ENCODE results near the gene RLBP1. TPM values are rescaled to one million over a fixed set of nuclear protein-coding genes. Genes with fewer than 3 reads are reported as not detected.

The RLBP1 gene
- total RNA-seq, 1 experiment from 2014 or later: not detected

- Histone ChIP-seq H3K9me2 (replicated peaks; ENCODE audit: low read length) (no peaks in the 10 kb centered on the region), H3K27ac (ENCODE audit: low read length) (no peak overlapping the region), H3K9ac (ENCODE audit: low read length) (no peak overlapping the region), H3K9me3 (ENCODE audit: low read length) (no peaks in the 10 kb centered on the region), H4K20me1 (ENCODE audit: low read length) (no peaks in the 10 kb centered on the region), H2AFZ (ENCODE audit: low read length) (no peak overlapping the region), H3K4me1 (ENCODE audit: insufficient read depth, low read length) (peaks cover 5% of the 10 kb centered on the region), H3K4me3 (ENCODE audit: low read length) (no peak overlapping the region), H3K36me3 (ENCODE audit: low read depth, low read length) (no peaks in the 10 kb centered on the region), H3K27me3 (ENCODE audit: low read length) (no peaks in the 10 kb centered on the region), H3K4me2 (ENCODE audit: low read length) (no peak overlapping the region), H3F3A (ENCODE audit: low read length, unreplicated experiment) (no peaks in the 10 kb centered on the region), H3K79me2 (ENCODE audit: low read length) (no peaks in the 10 kb centered on the region)
- BruUV-seq (replicated peaks): no TSS peak
- no peak for ATAC-seq
- CTCF ChIA-PET: interaction anchor here (0.5 kb wide), 1 partner anchor 16 kb away, joined by 3 read pairs; no protein-coding TSS in a partner anchor
- intact Hi-C loops (cut with micrococcal nuclease): no loop called here
- no peak for DNase-seq
- POLR2A ChIA-PET (ENCODE audit: unreplicated experiment): no interaction called here
- TF ChIP-seq CTCF (conservative IDR thresholded peaks at IDR 0.05; ENCODE audit: low read depth, low read length) (no peak), EZH2phosphoT487 (IDR thresholded peaks at IDR 0.05; ENCODE audit: borderline replicate concordance, low read length) (no peak), EZH2 (IDR thresholded peaks at IDR 0.05; ENCODE audit: low read length, unreplicated experiment) (no peak)
These were observed 4.2 kb upstream of the RLBP1 start for GRCh38 chr15:89225588-89225987.

DNA sequence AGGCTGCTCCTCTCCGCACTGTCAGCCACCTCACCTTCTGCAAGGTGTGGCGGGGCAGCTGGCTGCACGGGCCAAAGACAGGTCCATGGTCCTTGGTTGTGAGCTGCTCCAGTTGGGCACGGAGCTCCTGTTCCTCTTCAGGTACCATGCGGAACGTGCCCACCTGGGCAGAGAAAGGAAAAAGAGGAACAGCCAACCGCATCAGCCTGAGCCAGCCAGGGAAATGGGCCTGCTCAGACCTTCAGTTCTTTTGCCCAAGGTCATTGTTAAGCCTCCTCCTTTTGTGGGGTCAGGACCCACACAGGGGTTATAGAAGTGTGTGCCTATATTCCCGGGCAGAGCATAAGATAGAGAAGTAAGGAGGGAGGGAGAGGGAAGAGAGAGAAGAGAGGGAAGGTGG lies 2.8 kb downstream of the RLBP1 start:
- no peak overlapping the region for H3K9ac ChIP-seq (ENCODE audit: low read length)
- DNase-seq (no peak), ATAC-seq (no peak)
- no TSS peak for BruUV-seq (replicated peaks)
- no peak overlapping the region for H3K4me2 ChIP-seq (ENCODE audit: low read length)
- H3K79me2 ChIP-seq (ENCODE audit: low read length): no peaks in the 10 kb centered on the region
- no peaks in the 10 kb centered on the region for H4K20me1 ChIP-seq (ENCODE audit: low read length)
- no peak overlapping the region for H3K27ac ChIP-seq (ENCODE audit: low read length)
- intact Hi-C loops (cut with micrococcal nuclease): no loop called here
- ChIA-PET POLR2A (ENCODE audit: unreplicated experiment) (no interaction called here), CTCF (no interaction called here)
- H3K36me3 ChIP-seq (ENCODE audit: low read depth, low read length): no peaks in the 10 kb centered on the region
- no peaks in the 10 kb centered on the region for H3K9me2 ChIP-seq (replicated peaks; ENCODE audit: low read length)
- H3F3A ChIP-seq (ENCODE audit: low read length, unreplicated experiment): no peaks in the 10 kb centered on the region
- TF ChIP-seq EZH2 (IDR thresholded peaks at IDR 0.05; ENCODE audit: low read length, unreplicated experiment) (no peak), EZH2phosphoT487 (IDR thresholded peaks at IDR 0.05; ENCODE audit: borderline replicate concordance, low read length) (no peak), CTCF (conservative IDR thresholded peaks at IDR 0.05; ENCODE audit: low read depth, low read length) (no peak)
- H3K9me3 ChIP-seq (ENCODE audit: low read length): no peaks in the 10 kb centered on the region
- no peaks in the 10 kb centered on the region for H3K27me3 ChIP-seq (ENCODE audit: low read length)
- no peak overlapping the region for H2AFZ ChIP-seq (ENCODE audit: low read length)
- no peaks in the 10 kb centered on the region for H3K4me1 ChIP-seq (ENCODE audit: insufficient read depth, low read length)
- no peak overlapping the region for H3K4me3 ChIP-seq (ENCODE audit: low read length)

DNA sequence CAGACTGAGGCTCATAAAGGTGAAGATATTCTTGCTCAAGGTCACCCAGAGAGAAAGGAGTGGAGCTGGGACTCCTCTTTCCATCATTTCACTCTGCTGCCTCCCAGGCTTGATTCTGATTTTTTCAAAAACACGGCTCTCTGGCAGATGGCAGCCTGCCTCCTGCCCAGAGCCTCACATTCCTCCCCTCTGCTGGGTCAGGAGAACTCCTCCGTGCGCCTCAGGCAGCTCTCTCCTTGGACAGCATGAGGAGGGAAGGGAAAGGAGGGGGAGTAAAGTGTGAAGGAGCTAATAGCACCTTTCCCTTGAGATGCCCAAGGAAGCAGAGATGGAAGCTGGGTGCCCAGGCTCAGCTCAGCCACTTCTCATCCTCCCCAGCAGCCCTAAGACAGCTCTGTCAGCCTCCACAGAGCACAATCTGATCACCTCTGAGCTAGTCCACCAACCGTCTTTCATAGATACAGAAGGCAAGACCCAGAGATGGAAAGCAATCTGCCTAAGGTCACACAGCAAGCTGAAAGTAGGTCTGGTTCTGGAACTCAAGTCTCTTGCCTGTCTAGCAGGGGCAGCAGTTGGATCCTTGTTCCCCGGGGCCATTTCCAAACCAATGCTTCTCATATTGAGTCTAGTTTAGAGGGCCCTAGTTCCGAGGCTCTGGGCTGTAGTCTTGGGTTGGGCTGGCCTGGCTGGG lies 3.5 kb downstream of the RLBP1 start:
- H3K9me3 ChIP-seq (ENCODE audit: low read length): no peaks in the 10 kb centered on the region
- no peak for DNase-seq
- H3F3A ChIP-seq (ENCODE audit: low read length, unreplicated experiment): no peaks in the 10 kb centered on the region
- no peak overlapping the region for H3K9ac ChIP-seq (ENCODE audit: low read length)
- H3K4me3 ChIP-seq (ENCODE audit: low read length): no peak overlapping the region
- H4K20me1 ChIP-seq (ENCODE audit: low read length): no peaks in the 10 kb centered on the region
- H3K27me3 ChIP-seq (ENCODE audit: low read length): no peaks in the 10 kb centered on the region
- H3K4me2 ChIP-seq (ENCODE audit: low read length): no peak overlapping the region
- intact Hi-C loops (cut with micrococcal nuclease): no loop called here
- ChIA-PET CTCF (no interaction called here), POLR2A (ENCODE audit: unreplicated experiment) (no interaction called here)
- no peak for ATAC-seq
- H3K4me1 ChIP-seq (ENCODE audit: insufficient read depth, low read length): no peaks in the 10 kb centered on the region
- TF ChIP-seq CTCF (conservative IDR thresholded peaks at IDR 0.05; ENCODE audit: low read depth, low read length) (no peak), EZH2 (IDR thresholded peaks at IDR 0.05; ENCODE audit: low read length, unreplicated experiment) (no peak), EZH2phosphoT487 (IDR thresholded peaks at IDR 0.05; ENCODE audit: borderline replicate concordance, low read length) (no peak)
- no peaks in the 10 kb centered on the region for H3K36me3 ChIP-seq (ENCODE audit: low read depth, low read length)
- no peak overlapping the region for H2AFZ ChIP-seq (ENCODE audit: low read length)
- BruUV-seq (replicated peaks): no TSS peak
- no peaks in the 10 kb centered on the region for H3K9me2 ChIP-seq (replicated peaks; ENCODE audit: low read length)
- H3K79me2 ChIP-seq (ENCODE audit: low read length): no peaks in the 10 kb centered on the region
- H3K27ac ChIP-seq (ENCODE audit: low read length): no peak overlapping the region
